HepG2 (cell line): ENCODE measurements around the gene MYLK2. TPM values are rescaled to one million over a fixed set of nuclear protein-coding genes. Genes with fewer than 3 reads are reported as not detected.

Source experiments
- ATF7-NPFF ChIP-seq: sonication (generic); formaldehyde crosslinking; IDR thresholded peaks from 2 replicates; pipeline ENCODE4 v1.8.1; 2023; ENCODE audit warnings: mild to moderate bottlenecking, low read depth, missing genetic modification reagents, moderate library complexity
- CBX1 ChIP-seq: IDR thresholded peaks from one replicate; pipeline ENCODE4 v1.6.1; 2016; ENCODE audit warnings: antibody characterized with exemption, low read depth
- CHCHD3 ChIP-seq: sonication (generic); formaldehyde crosslinking; IDR thresholded peaks from 2 replicates; pipeline ENCODE4 v1.8.0; 2022; ENCODE audit warnings: mild to moderate bottlenecking, missing genetic modification reagents, moderate library complexity
- HCFC1 ChIP-seq: fragments of 150-350 bp; IDR thresholded peaks from 2 replicates; pipeline ENCODE4 v1.6.1; 2014; ENCODE audit warnings: low read depth, low read length
- HHEX ChIP-seq: IDR thresholded peaks from 2 replicates; pipeline ENCODE4 v1.6.1; 2016; ENCODE audit warnings: control low read depth
- HOXA7 ChIP-seq: sonication (generic); formaldehyde crosslinking; IDR thresholded peaks from 2 replicates; pipeline ENCODE4 v1.8.1; 2022; ENCODE audit warnings: mild to moderate bottlenecking, missing genetic modification reagents, moderate library complexity
- LCORL ChIP-seq, 2 experiments: fragments of 450-650 bp in 1 of 2; sonication (generic) in 1 of 2; formaldehyde crosslinking in 1 of 2; IDR thresholded peaks; 2 replicates each; pipeline versions ENCODE4 v1.5.0 to v1.6.1; 2017 to 2020; ENCODE audit warnings: antibody characterized with exemption in 1 of 2, missing genetic modification reagents in 1 of 2
- NFYB ChIP-seq: sonication (generic); formaldehyde crosslinking; IDR thresholded peaks from 2 replicates; pipeline ENCODE4 v1.4.0; 2020; ENCODE audit warnings: missing genetic modification reagents
- PHF20 ChIP-seq: sonication (generic); formaldehyde crosslinking; IDR thresholded peaks from 2 replicates; pipeline ENCODE4 v1.5.0; 2020; ENCODE audit warnings: mild to moderate bottlenecking, missing genetic modification reagents
- PTBP1 ChIP-seq: fragments of 200-400 bp; formaldehyde crosslinking; IDR thresholded peaks from 2 replicates; pipeline ENCODE4 v1.6.1; 2018; ENCODE audit warnings: low read length, low read depth; ENCODE audit not compliant: poor library complexity, severe bottlenecking
- RAD21 ChIP-seq: fragments of 450-650 bp; formaldehyde crosslinking; IDR thresholded peaks from 2 replicates; pipeline ENCODE4 v1.5.0; 2020; ENCODE audit warnings: mild to moderate bottlenecking
- SMARCC2 ChIP-seq: fragments of 450-650 bp; IDR thresholded peaks from 2 replicates; pipeline ENCODE4 v1.6.1; 2017; ENCODE audit warnings: antibody characterized with exemption, mild to moderate bottlenecking
- YY1 ChIP-seq: IDR thresholded peaks from 2 replicates; pipeline ENCODE4 v1.6.1; 2011; ENCODE audit warnings: low read length, low read depth, moderate library complexity, mild to moderate bottlenecking; ENCODE audit not compliant: insufficient read depth, insufficient replicate concordance
- ZFP37 ChIP-seq: sonication (generic); formaldehyde crosslinking; IDR thresholded peaks from 2 replicates; pipeline ENCODE4 v1.4.0; 2020; ENCODE audit warnings: missing genetic modification reagents, borderline replicate concordance
- ZNF343 ChIP-seq: sonication (generic); formaldehyde crosslinking; IDR thresholded peaks from 2 replicates; pipeline ENCODE4 v1.4.0; 2020; ENCODE audit warnings: mild to moderate bottlenecking, missing genetic modification reagents
- ZNF430 ChIP-seq: sonication (generic); formaldehyde crosslinking; IDR thresholded peaks from 2 replicates; pipeline ENCODE4 v1.9.0; 2021; ENCODE audit warnings: mild to moderate bottlenecking, missing genetic modification reagents
- ZNF460 ChIP-seq: sonication (generic); formaldehyde crosslinking; IDR thresholded peaks from 2 replicates; pipeline ENCODE4 v1.5.1; 2020; ENCODE audit warnings: missing genetic modification reagents, mild to moderate bottlenecking, borderline replicate concordance
- ZNF615 ChIP-seq: sonication (generic); formaldehyde crosslinking; IDR thresholded peaks from 2 replicates; pipeline ENCODE4 v1.5.0; 2020; ENCODE audit warnings: mild to moderate bottlenecking, missing genetic modification reagents, borderline replicate concordance
- ZNF777 ChIP-seq: sonication (generic); formaldehyde crosslinking; IDR thresholded peaks from 2 replicates; pipeline ENCODE4 v1.4.0; 2020; ENCODE audit warnings: missing genetic modification reagents
- ZNF782 ChIP-seq: sonication (generic); formaldehyde crosslinking; IDR thresholded peaks from 2 replicates; pipeline ENCODE4 v1.4.0; 2020; ENCODE audit warnings: missing genetic modification reagents, mild to moderate bottlenecking, borderline replicate concordance
- ZNF83 ChIP-seq: sonication (generic); formaldehyde crosslinking; IDR thresholded peaks from 2 replicates; pipeline ENCODE4 v1.4.0; 2020; ENCODE audit warnings: missing genetic modification reagents, mild to moderate bottlenecking, borderline replicate concordance
- ZSCAN31 ChIP-seq: sonication (generic); formaldehyde crosslinking; IDR thresholded peaks from 2 replicates; pipeline ENCODE4 v1.5.0; 2020; ENCODE audit warnings: low read depth, mild to moderate bottlenecking, missing genetic modification reagents
- polyA plus RNA-seq, 8 experiments: library from polyadenylated mRNA; depleted of rRNA in 3 of 8; stranded (reverse) in 7 of 8; unstranded in 1 of 8; fragments of >200 nt; fragmentation: Illumina TruSeq in 4 of 8; extraction: Trizol in 4 of 8; gene quantifications; 2 replicates each; pipeline versions ENCODE4 v1.2.1 to v1.2.3, GENCODE V29; 2011 to 2016; ENCODE audit warnings: low read depth in 4 of 8, missing spikeins in 1 of 8, mixed read lengths in 1 of 8; ENCODE audit not compliant: insufficient read depth in 1 of 8
- total RNA-seq, 5 experiments: library from RNA; depleted of rRNA; stranded (reverse); fragments of >200 nt; fragmentation: Illumina TruSeq; extraction: Trizol; gene quantifications; 2 replicates each; pipeline ENCODE4 v1.2.3, GENCODE V29; 2016; ENCODE audit warnings: low read depth in 1 of 5
- TF ChIP-seq, protein P1 (sequence below): IDR thresholded peaks from 2 replicates; pipeline ENCODE4 v1.6.1; 2012; ENCODE audit warnings: low read length, improper control_type of control experiment
- TF ChIP-seq, protein P2 (sequence below): sonication (generic); formaldehyde crosslinking; IDR thresholded peaks from 2 replicates; pipeline ENCODE4 v1.4.0; 2020; ENCODE audit warnings: missing genetic modification reagents
- TF ChIP-seq, protein P3 (sequence below): sonication (generic); formaldehyde crosslinking; IDR thresholded peaks from 2 replicates; pipeline ENCODE4 v1.4.0; 2020; ENCODE audit warnings: missing genetic modification reagents, low read depth, mild to moderate bottlenecking, borderline replicate concordance

The MYLK2 gene
- total and polyA plus RNA-seq, 2 of the 13 experiments (the other 11 are each of a cell fraction or from before 2014, with no cell fraction given), result 0.27 TPM; not detected in 1

DNA sequence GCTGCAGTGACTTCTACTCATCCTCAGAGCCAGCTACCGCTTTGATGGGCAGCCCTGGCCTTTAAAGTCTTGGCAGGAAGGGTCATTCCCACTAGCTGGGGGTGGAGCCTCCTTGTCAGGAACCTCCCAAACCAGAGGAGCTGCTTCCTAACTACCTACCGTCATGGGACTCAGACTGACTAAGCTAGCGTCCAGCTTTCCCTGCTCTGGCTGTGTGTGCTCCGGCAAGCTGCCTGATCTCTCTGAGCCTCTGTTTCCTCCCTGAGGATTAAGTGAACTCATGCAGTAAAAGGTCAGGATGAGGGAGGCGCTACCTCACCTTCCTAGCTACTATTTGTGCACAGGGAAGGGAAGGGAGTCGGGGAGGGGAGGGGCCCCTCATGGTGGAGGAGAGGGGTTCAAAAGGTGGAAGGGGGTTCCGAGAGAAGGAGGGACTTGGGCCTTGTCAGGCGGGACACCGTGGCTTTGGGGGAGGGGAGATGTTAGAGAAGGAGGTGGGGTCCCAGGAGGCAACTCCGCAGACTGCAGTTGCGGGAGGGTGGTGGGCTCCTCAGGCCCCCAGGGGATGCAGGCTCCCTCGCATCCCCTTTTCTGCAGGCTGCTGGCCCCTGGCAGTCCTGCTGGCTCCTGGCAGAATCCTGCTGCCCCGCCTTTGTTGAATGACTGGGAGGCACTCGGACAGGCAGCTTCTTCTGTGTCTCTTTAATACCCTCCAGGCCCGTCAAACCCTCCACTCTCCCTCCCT is 41.4 kb downstream of the MYLK2 start (continued):
- TF ChIP-seq, protein P1, sequence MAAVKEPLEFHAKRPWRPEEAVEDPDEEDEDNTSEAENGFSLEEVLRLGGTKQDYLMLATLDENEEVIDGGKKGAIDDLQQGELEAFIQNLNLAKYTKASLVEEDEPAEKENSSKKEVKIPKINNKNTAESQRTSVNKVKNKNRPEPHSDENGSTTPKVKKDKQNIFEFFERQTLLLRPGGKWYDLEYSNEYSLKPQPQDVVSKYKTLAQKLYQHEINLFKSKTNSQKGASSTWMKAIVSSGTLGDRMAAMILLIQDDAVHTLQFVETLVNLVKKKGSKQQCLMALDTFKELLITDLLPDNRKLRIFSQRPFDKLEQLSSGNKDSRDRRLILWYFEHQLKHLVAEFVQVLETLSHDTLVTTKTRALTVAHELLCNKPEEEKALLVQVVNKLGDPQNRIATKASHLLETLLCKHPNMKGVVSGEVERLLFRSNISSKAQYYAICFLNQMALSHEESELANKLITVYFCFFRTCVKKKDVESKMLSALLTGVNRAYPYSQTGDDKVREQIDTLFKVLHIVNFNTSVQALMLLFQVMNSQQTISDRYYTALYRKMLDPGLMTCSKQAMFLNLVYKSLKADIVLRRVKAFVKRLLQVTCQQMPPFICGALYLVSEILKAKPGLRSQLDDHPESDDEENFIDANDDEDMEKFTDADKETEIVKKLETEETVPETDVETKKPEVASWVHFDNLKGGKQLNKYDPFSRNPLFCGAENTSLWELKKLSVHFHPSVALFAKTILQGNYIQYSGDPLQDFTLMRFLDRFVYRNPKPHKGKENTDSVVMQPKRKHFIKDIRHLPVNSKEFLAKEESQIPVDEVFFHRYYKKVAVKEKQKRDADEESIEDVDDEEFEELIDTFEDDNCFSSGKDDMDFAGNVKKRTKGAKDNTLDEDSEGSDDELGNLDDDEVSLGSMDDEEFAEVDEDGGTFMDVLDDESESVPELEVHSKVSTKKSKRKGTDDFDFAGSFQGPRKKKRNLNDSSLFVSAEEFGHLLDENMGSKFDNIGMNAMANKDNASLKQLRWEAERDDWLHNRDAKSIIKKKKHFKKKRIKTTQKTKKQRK, result no peak
- no peak for TF ChIP-seq HHEX (CRISPR knock-in tag)
- TF ChIP-seq ZFP37 (CRISPR knock-in tag), result 0 out of 2 replicates have a peak, but pooled peaks have one; percentile 26
- no peak for TF ChIP-seq ZSCAN31 (CRISPR knock-in tag)
- TF ChIP-seq ZNF343 (CRISPR knock-in tag), result 0 out of 2 replicates have a peak, but pooled peaks have one; percentile 19
- no peak for TF ChIP-seq PTBP1
- TF ChIP-seq YY1, result no peak
- no peak for TF ChIP-seq CHCHD3 (CRISPR knock-in tag)
- no peak for TF ChIP-seq ZNF460
- TF ChIP-seq, protein P2, sequence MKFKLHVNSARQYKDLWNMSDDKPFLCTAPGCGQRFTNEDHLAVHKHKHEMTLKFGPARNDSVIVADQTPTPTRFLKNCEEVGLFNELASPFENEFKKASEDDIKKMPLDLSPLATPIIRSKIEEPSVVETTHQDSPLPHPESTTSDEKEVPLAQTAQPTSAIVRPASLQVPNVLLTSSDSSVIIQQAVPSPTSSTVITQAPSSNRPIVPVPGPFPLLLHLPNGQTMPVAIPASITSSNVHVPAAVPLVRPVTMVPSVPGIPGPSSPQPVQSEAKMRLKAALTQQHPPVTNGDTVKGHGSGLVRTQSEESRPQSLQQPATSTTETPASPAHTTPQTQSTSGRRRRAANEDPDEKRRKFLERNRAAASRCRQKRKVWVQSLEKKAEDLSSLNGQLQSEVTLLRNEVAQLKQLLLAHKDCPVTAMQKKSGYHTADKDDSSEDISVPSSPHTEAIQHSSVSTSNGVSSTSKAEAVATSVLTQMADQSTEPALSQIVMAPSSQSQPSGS (CRISPR knock-in tag), result no peak
- no peak for TF ChIP-seq PHF20 (CRISPR knock-in tag)
- TF ChIP-seq ZNF615 (CRISPR knock-in tag), result no peak
- TF ChIP-seq HCFC1, result no peak
- 0 out of 2 replicates have a peak, but pooled peaks have one; percentile 10 for TF ChIP-seq ZNF430 (CRISPR knock-in tag)
- TF ChIP-seq NFYB (CRISPR knock-in tag), result no peak
- TF ChIP-seq, protein P3, sequence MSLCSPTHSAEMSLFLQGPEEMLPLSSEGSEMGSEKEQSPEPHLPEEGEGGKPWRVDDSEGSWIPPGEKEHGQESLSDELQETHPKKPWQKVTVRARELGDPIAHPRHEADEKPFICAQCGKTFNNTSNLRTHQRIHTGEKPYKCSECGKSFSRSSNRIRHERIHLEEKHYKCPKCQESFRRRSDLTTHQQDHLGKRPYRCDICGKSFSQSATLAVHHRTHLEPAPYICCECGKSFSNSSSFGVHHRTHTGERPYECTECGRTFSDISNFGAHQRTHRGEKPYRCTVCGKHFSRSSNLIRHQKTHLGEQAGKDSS (CRISPR knock-in tag), result no peak
- TF ChIP-seq ZNF777 (CRISPR knock-in tag), result no peak
- TF ChIP-seq CBX1, result no peak
- TF ChIP-seq ATF7-NPFF (CRISPR knock-in tag), result no peak
- TF ChIP-seq HOXA7 (CRISPR knock-in tag), result no peak
- no peak for TF ChIP-seq LCORL (IDR thresholded peaks at IDR 0.05)
- no peak for TF ChIP-seq LCORL (CRISPR knock-in tag; IDR thresholded peaks at IDR 0.05)
- TF ChIP-seq ZNF83, result 0 out of 2 replicates have a peak, but pooled peaks have one; percentile 64
- TF ChIP-seq ZNF782 (CRISPR knock-in tag), result no peak
- TF ChIP-seq SMARCC2, result no peak
- no peak for TF ChIP-seq RAD21 (CRISPR knock-in tag)
